ENCODE results near the gene EFHD1. TPM values are rescaled to one million over a fixed set of nuclear protein-coding genes. Genes with fewer than 3 reads are reported as not detected.

Gene EFHD1
- total RNA-seq, 1 experiment from 2014 or later, result 73.5 TPM

DNA sequence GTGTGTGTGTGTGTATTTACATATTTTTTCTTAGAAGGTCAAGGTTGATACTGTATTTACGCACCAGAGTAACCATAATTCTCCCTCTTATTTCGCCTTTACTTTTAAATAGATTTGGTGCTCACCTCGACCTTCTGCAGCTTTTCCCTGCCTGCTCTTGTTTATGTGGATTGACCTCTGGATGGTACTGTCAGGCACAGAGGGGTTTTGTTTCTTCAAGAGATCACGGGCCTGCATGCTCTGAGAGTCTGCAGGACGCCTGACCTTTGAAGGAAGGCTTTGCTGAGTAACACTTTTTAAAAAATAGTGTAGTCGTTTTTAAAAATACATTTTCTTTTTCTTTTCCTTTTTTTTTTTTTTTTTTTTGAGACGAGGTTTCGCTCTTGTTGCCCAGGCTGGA lies 18.1 kb upstream of the EFHD1 start:
- BruUV-seq (replicated peaks), result no TSS peak
- H3K27me3 ChIP-seq (ENCODE audit: control insufficient read depth, insufficient read depth, low read length), result no peaks in the 10 kb centered on the region
- H3K36me3 ChIP-seq (ENCODE audit: control insufficient read depth, insufficient read depth, low read length), result no peaks in the 10 kb centered on the region
- ChIA-PET CTCF (interaction anchor here (0.7 kb wide), 1 partner anchor 21 kb away, joined by 4 read pairs; no protein-coding TSS in a partner anchor), POLR2A (no interaction called here)
- no peak overlapping the region for H3K4me3 ChIP-seq (ENCODE audit: low read depth in 2 of 2, low read length in 2 of 2)
- in situ Hi-C loops (cut with HindIII; ENCODE audit: low pct_unique_long_range_greater_than_20kb, low sequenced_read_pairs), result no loop called here
- TF ChIP-seq SIN3A (IDR thresholded peaks at IDR 0.05; ENCODE audit: borderline replicate concordance, insufficient read depth, low read depth, low read length), result no peak
- TF ChIP-seq, protein P1, sequence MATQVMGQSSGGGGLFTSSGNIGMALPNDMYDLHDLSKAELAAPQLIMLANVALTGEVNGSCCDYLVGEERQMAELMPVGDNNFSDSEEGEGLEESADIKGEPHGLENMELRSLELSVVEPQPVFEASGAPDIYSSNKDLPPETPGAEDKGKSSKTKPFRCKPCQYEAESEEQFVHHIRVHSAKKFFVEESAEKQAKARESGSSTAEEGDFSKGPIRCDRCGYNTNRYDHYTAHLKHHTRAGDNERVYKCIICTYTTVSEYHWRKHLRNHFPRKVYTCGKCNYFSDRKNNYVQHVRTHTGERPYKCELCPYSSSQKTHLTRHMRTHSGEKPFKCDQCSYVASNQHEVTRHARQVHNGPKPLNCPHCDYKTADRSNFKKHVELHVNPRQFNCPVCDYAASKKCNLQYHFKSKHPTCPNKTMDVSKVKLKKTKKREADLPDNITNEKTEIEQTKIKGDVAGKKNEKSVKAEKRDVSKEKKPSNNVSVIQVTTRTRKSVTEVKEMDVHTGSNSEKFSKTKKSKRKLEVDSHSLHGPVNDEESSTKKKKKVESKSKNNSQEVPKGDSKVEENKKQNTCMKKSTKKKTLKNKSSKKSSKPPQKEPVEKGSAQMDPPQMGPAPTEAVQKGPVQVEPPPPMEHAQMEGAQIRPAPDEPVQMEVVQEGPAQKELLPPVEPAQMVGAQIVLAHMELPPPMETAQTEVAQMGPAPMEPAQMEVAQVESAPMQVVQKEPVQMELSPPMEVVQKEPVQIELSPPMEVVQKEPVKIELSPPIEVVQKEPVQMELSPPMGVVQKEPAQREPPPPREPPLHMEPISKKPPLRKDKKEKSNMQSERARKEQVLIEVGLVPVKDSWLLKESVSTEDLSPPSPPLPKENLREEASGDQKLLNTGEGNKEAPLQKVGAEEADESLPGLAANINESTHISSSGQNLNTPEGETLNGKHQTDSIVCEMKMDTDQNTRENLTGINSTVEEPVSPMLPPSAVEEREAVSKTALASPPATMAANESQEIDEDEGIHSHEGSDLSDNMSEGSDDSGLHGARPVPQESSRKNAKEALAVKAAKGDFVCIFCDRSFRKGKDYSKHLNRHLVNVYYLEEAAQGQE (IDR thresholded peaks at IDR 0.05; ENCODE audit: insufficient read depth in 1 of 2, low read depth in 2 of 2, low read length in 1 of 2), result no peak
- TF ChIP-seq CTCF (IDR thresholded peaks at IDR 0.05), result no peak
- TF ChIP-seq TCF7L2 (IDR thresholded peaks at IDR 0.05; ENCODE audit: low read depth, low read length), result no peak
- TF ChIP-seq POLR2AphosphoS5 (IDR thresholded peaks at IDR 0.05; ENCODE audit: low read depth, low read length), result no peak
- no peak overlapping the region for H3K27ac ChIP-seq (ENCODE audit: low read length)
- DNase-seq (ENCODE audit: low read depth, low spot score), result no peak
- H3K9me3 ChIP-seq (ENCODE audit: control insufficient read depth, insufficient read depth, low read depth, low read length), result no peaks in the 10 kb centered on the region
- intact Hi-C loops (cut with micrococcal nuclease; ENCODE audit: unreplicated experiment), result no loop called here
- peaks cover 24% of the 10 kb centered on the region for H3K4me1 ChIP-seq (ENCODE audit: control insufficient read depth, insufficient read depth, low read length)
- ATAC-seq, result no peak

GRCh38 chr2:232621186-232621585 lies 12.2 kb upstream of the EFHD1 start:
- Histone ChIP-seq H3K27me3 (ENCODE audit: control insufficient read depth, insufficient read depth, low read length) (no peaks in the 10 kb centered on the region; the same call in 1 of the 2 replicates), H3K4me1 (ENCODE audit: control insufficient read depth, insufficient read depth, low read length) (peaks cover 23% of the 10 kb centered on the region), H3K27ac (ENCODE audit: low read length) (no peak overlapping the region), H3K9me3 (ENCODE audit: control insufficient read depth, insufficient read depth, low read depth, low read length) (no peaks in the 10 kb centered on the region), H3K4me3 (ENCODE audit: low read depth in 2 of 2, low read length in 2 of 2) (no peak overlapping the region), H3K36me3 (ENCODE audit: control insufficient read depth, insufficient read depth, low read length) (no peaks in the 10 kb centered on the region)
- in situ Hi-C loops (cut with HindIII; ENCODE audit: low pct_unique_long_range_greater_than_20kb, low sequenced_read_pairs) (no loop called here), intact Hi-C loops (cut with micrococcal nuclease; ENCODE audit: unreplicated experiment) (no loop called here)
- ChIA-PET POLR2A (no interaction called here), CTCF (no interaction called here)
- ATAC-seq (no peak), DNase-seq (ENCODE audit: low read depth, low spot score) (no peak)
- no TSS peak for BruUV-seq (replicated peaks)
- no peak for TF ChIP-seq TCF7L2 (IDR thresholded peaks at IDR 0.05; ENCODE audit: low read depth, low read length)
- no peak for TF ChIP-seq CTCF (IDR thresholded peaks at IDR 0.05)
- TF ChIP-seq, protein P1 (IDR thresholded peaks at IDR 0.05; ENCODE audit: insufficient read depth in 1 of 2, low read depth in 2 of 2, low read length in 1 of 2), result no peak
- no peak for TF ChIP-seq SIN3A (IDR thresholded peaks at IDR 0.05; ENCODE audit: borderline replicate concordance, insufficient read depth, low read depth, low read length)

Data from Panc1 (cell line).